Activated naive CD4-positive, alpha-beta T cell treated with Interleukin-2 at 50 U/mL for 16 hours (primary cell): ENCODE data around the gene ITPA.
A peak's percentile ranks its signal among the peaks of the same experiment; 100 is the strongest.
"Not testable (repeated sequence)": the region's sequence is repeated elsewhere in the genome, so short reads cannot be mapped to it uniquely, and the experiment has no call there.

Experiments used
- DNase-seq: peaks from one replicate; pipeline ENCODE4 v3.0.0-alpha.2; 2020

Gene ITPA

DNA sequence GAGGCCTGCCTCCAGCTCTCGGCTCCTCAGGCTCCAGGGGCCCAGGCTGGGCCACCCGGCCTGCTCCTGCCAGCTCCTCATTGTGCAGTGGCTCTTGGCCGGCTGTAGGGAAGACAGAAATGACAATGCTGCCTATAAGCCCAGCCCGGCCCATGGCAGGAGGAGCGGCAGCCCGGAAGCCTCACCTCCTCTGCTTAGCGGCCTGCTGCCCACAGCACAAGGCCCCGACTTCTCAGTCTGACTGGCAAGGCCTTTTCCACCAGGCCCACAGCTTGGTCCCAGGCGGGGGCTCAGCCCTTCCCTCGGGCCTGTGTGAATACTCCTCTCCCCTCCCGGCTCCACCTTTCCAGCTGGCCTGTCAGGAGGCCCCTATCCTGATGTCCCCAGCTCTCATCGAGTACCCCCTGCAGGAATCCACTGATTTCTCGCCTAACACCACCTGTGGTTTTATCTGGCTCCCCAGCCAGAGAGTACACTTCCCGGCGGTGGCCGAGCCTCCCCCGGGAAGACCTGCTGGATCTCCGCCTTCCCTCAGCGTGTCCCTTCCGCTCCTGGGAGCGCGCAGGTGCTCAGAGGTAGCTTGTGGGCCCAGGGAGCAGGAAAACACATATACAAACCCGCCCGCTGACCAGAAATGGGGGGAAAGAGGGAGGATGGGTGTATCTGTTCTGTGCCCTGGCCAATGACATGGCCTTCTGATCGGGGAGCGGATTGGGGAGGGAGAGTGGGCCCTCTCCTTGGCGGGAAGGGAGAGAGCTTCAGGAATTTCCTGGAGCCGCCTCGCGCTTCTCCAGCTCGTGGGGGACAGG lies 5.8 kb upstream of the ITPA start:
- DNase-seq, result peak; percentile 50

DNA sequence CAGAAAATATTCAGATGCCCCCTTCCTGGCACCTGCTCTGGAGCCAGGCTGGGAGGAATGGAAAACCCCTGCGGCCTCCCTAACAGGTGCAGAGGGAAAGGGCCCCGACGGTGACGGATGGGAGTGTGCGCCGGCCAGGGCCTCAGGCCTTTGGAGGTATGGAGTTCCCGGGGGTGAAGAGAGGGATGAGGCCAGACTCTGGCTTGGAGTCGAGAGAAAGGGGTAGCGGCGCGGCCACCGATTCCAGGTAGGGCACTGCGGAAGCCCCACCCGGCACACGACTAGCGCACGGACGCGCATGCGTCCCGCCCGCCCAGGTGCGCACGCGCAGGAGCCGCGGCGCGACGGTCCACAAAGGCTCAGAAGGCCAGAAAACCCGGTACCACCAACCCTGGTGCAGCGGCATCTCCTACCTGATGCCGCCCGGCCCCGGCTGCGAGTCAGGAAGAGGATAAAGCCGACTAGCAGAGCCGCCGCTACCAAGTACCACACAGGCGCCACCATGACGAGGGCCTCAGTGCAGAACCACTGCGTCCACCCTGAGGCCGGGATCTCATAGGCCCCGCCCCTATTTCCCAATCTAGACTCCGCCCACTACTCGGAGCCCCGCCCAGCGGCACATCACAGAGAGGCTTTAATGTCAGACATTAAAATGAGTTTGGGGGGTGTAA lies 5.0 kb upstream of the ITPA start, which contains the start of gene DDRGK1:
Gene DDRGK1 (minus strand): TSS at position 559 of the 671 bp plus-strand sequence. CDS start 55 bp downstream, at position 504.
- DNase-seq, result peak; percentile 93

DNA sequence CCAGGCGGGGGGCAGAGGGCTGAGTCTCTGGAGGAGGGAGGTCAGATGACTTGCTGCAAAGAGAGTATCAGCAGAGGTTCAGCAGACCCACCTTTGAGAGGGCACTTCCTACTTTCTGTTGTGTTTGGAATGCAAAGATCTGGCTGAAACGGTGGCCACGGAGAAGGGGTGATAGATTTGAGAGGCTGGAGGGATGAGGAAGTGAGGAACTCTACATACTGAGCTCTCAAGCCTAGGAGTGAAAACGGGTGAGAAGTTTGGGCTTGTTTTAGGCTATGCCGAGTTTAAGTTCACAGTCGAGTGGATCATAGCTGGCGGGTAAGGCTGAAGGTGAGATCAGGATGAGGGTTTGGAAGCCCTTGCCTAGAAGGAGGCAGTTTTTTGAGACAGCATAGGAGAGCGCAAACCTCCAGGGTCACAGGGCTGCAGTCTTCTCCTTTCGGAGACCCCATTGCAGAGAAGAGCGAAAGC lies 477 bp upstream of the ITPA start:
- no peak for DNase-seq

DNA sequence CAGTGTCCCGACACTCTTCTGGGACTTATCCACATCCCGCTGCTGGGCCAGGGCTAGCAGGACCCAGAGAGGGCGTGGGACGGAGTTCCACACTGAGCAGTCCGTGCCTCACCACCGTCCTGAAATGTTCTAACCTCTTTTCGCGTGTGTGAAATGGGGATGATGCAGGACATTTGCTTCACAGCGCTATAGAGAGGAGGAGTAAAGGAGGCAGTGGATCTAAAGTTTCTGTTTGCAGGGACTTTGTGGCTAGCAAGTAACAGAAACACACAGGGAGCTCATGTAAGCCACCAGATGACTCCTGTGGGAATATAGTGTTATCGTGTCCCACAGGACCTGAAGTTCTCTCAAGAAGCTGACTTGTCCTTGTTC lies 634 bp downstream of the ITPA start:
- DNase-seq, result peak; percentile 12

DNA sequence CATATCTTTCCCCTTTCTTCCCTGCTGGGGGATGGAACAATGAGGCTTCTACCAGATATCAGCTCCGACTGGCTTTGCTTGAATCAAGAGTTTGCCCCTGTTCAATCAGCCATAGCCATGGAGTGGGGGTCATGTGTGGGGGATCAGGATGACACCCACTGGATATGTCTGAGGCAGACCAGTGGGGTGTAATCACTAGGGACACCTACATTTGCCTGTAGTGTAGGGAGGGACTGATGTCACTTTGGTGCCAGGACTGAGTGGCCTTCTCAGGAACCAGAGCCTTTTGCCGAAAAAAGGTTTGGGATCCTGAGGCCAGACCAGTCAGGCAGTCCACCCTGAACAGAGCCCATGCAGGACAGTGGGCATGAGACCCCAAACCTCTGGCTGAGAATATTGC lies 1.0 kb downstream of the ITPA start:
- DNase-seq, result no peak

DNA sequence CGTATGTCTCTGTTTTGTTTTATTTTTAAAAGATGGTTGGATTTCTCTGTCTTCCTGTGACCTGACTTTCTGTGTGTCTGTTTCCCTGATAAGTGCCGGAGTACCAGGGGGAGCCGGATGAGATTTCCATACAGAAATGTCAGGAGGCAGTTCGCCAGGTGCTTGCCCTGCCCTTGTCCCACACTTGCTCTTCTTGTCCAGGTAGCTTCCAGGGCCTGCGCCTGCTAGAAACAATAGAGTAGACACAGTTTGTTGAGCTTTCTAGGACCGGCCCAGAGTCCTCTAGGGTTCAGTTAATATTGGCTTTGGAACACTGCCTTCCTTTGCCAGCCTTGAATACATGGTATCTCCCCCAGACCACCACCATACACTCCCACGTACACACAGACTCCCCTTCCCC lies 3.9 kb downstream of the ITPA start:
- DNase-seq, result no peak

DNA sequence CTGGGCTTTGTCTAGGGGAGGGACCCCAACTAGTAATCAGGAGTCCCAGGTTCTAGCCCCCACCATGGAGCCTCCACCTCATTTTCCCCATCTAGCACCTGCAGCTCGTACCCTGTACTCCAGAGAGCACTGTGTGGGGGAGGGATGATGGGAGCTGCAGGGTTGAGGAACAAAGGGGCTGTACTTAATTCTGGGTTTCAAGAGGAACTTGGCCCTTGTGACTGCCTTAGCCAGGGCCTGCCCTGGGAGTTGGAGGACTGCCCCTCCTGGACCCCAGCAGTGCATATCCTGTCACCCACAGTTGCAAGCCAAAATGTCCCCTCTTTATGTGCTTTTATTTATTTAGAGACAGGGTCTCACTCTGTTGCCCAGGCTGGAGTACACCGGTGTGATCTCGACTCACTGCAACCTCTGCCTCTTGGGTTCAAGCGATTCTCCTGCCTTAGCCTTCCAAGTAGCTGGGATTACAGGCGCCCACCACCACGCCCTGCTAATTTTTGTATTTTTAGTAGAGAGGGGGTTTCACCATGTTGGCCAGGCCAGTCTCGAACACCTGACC lies 6.1 kb downstream of the ITPA start:
- not testable (repeated sequence) for DNase-seq

DNA sequence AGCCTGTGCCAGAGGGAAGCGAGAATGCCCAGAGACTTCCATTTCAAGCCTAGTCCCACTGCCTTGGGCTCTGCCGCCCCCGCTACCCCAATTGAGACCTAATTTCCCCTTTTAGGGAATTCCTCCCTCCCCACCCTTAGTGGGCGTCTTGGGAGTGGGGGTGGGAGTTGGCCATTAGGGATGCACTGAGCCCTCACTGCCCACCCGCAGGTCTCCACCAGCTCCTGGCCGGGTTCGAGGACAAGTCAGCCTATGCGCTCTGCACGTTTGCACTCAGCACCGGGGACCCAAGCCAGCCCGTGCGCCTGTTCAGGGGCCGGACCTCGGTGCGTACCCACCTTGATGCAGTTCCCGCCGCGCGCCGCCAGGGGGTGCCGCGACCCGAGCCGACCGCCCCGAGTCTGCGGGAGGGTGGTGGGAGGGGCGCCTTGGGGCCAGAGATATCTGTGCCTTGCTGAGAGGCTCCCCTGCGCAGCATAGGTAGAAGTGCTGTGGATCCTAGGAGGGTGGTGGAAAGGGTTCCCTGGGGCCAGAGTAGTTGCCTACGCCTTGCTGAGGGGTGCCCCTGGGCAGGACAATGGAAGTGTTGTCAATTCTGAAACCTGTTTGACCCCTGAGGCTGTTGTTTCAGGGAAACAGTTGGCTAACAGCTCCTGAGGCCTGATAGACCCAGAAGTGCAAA lies 9.2 kb downstream of the ITPA start:
- peak; percentile 81 for DNase-seq

DNA sequence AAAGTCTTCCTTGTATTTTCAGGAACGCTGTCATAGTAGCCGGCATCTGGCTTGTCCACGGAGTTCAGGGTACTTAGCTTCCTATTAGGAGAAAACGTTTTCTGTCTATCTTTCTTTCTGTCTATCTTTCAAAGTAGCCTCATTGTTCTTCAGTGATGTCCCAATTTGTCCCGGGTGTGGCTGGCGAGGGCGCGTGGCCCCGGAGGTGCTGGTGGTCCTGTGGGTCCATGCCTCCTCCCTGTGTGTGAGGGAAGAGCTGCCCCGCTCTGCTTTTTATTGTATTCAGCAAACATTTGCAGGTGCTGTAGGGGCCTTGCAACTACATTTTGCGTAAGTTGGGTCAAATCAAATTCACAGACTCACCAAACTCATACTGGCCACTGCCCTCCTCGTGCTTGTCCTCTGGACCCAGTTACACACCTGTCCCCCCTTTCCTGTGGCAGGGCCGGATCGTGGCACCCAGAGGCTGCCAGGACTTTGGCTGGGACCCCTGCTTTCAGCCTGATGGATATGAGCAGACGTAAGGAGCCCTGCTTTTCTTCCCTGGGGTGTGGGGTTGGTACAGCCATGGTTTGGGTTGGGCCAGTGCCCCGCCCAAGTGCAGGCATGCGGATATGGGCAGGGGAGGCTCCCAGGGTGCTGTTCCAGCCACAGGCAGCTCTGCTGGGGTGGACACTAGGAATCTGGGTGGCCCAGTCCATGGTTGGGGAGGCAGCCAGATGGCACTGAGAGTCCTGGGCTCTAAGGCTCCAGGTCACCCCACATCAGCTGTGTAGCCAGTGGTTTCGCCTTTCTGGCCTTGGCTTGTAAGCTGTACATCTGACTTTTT lies 12.3 kb downstream of the ITPA start:
- DNase-seq, result no peak

DNA sequence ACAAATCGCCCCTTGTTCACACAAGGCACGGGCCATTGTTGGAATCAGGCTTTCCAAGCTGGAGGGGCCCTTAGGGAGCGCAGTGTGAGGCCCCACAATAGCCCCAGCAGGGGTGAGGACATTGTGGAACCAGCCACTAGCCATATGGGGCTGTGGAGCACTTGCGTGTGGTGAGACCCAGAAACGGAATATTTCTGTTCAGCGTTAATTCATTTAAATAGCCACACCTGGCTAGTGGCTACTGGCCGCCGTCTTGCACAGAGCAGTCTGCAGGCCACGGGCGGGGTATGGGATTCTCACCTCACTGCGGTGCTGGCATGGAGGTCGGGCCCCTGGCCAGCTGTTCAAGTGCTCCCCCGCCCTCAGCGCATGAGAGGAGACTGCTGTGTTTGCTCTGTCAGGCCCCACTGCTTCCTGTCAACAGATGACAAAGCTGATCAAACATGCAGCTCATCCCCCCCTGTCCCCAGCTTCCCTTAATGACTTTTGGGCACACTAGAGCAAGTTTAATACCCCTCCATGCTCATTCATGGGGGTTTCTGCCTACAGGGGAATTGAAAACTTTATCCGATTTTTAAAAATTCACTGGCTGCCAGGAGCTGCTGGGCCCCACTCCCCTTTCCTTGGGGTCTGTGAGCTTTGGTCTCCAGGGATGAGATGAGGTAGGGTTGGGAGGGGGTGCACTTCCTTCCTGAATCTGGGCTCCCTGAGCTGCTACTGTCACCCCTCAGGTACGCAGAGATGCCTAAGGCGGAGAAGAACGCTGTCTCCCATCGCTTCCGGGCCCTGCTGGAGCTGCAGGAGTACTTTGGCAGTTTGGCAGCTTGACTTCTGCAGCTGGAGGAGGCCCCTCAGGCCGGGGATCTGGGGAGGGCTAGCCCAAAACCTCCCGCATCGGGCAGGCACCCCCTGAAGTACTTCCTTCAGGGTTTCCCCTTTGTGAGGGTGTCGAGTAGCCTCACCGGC lies 13.6 kb downstream of the ITPA start:
- no peak for DNase-seq

DNA sequence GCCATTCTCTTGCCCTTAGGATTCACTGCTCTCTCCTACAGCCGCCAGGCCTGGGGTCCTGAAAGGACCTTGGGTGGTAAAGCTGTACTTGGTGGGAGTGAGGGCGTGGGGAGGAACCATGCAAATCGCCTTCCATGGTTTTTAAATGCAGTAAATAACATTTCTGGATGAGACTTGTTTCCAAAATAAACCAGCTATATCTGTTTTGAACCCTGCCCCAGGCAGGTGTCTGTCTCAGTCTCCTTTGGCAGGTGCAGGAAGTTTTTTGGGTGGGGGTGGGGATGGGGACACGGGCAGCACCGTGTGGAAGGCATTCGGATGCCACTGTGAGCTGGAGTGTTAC lies 14.3 kb downstream of the ITPA start:
- no peak for DNase-seq

DNA sequence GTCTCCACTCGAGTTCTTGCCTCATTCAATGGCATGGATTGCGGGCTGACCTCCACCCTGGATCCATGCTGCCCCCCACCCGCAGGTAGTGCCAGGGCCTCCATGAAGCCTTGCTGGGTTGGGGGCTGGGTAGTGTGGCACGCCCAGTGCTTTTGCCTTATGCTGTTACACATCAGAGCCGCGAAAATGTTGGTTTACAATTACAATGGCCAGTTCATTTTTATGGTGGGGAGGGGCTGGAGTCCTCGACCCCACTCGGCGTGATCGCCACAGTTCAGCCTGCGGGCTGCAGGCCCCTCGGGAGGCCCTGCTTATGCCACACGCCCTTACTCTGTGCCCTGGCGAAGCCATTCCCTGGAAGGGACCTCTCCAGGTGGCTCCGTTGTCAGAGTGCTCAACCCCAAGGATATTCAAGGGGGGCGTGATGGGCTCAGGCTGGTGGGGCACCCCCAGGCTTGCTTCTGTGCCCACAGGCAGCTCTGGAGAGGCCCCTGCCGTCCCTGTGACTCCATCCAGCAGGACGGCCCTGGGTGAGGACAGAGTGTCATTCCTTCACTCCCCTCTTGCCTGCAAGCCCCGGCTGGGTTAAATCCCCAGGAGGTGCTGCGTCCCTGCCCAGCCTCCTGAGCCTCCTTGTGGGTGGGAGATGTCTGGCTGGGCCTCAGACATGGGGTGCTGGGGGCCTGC lies 14.8 kb downstream of the ITPA start:
- no peak for DNase-seq

DNA sequence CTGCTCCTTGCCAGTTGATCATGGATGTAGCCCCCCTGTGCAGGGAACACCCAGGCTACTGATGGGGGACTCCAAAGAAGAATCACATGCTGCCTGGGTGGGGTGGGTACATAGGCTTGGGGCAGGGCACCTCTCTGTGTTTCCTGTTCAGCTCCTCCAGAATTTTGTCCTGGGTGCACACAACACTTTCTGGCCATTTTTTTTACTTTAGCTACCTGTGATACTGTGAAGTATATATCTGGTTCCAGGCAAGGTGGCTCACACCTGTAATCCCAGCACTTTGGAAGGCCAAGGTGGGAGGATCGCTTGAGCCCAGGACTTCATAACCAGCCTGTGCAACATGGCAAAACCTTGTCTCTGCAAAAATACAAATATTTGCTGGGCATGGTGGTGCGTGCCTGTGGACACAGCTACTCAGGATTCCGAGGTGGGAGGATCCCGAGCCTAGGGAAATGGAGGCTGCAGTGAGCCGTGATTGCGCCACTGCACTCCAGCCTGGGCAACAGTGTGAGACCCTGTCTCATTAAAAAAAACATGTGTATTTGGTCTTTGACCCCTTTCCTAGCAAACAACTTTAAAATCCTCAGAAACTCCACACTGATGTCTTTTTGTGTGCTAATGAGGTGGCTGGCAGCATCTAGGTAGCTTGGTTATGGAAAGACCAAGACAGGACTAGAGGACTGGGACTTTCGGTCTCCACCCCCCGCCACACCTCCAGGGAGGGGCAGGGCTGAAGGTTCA lies 15.6 kb downstream of the ITPA start:
- no peak for DNase-seq

DNA sequence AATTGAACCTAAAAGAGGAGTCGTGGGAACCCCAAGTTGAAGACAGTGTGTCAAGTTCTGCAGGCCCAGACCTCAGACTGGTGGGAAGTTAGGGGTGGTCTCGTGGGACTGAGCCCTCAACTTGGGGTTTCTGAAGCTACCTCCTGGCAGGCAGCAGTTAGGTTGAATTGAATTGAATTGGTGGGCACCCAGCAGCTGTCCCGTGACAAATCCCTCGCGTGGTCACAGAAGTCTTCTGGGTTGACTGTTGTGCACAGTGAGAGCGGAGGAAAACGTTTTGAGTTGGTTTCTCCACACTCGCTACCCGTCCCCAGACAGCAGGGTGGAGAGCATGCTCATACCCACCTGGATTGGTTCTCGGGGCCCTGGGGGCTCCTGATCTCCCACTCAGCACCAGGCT lies 16.8 kb downstream of the ITPA start:
- no peak for DNase-seq

DNA sequence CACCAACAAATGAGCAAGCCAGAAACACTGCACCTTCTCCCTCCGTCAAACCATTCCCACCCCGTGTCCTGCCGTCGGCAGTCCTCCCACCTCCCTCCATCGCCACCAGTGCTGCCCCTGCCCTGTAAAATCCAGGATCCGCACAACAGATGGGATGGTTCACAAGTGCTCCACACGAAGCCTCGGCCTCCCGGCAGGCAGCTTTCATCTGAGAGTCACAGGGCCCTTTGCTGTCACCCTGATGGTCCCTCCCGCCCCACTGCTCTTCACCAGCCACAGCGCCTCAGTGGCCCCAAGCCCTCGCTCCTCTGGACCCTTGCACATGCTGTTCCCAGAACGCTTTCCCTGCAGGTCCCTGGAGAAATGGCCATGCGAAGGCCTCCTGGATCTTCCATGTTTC lies 17.6 kb downstream of the ITPA start:
- no peak for DNase-seq

DNA sequence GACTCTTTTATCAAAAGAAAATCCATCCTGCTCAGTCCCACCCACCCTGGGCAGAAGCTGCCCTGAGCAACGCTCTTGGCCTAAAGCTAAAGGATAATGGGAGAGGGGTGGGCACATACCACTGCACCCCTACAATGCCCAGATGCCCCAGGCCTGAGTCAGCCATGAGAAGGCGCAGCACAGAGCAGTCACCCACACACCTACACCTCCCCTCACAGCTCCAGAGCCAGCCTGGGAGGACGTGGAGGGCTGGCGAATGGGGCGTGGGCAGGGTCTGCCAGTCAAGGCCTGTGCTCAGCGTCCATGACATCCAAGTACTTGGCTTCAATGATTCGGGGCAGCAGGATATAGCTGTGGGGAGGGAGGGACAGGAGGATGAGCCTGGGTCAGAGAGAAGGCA lies 18.2 kb downstream of the ITPA start:
- DNase-seq, result no peak

DNA sequence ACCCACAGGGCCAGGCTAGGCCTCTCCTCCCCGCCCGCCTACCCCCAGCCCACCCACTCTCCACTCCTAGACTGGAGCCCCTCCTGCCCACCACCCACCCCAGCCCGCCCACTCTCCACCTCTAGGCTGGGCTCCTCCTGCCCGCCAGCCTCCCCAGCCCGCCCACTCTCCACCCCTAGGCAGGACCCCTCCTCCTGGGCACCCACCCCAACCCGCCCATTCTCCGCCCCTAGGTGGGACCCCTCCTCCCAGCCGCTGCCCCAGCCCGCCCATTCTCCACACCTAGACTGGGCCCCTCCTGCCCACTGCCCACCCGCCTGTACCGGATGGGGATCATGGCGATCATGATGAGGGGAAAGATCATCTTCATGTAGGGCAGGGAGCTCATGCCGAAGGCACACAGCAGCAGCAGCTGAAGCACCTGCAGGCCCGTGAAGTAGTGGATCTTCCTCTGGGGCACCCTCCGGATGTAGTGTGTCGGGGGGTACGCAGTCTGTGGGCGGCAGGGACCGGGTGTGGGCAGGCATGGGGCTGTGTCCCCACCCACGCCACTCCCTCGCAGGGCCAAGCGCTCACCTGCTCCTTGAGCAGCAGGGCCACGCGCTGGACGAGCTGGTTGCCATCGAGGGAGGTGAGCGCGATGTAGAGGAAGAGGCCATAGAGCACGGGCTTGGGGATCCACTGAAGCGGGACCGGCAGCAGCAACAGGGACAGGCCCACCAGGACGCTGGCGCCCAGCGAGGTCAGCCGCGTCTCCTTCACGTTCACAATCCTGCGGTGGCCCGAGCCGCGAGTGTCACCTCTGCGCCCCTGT lies 18.8 kb downstream of the ITPA start:
- no peak for DNase-seq

DNA sequence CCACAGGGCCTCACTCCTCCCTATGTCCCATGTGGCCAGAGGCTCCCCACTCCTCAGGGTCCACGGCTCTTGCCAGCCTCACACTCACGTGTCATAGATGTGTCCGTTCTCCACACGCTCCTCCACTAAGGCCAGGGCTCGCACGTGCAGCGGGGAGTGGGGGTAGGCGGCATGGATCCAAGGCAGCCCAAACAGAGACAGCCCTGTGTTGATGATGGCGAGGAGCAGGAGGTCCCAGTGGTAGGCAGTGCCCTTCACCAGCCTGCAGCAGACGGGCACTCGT lies 19.4 kb downstream of the ITPA start:
- no peak for DNase-seq

DNA sequence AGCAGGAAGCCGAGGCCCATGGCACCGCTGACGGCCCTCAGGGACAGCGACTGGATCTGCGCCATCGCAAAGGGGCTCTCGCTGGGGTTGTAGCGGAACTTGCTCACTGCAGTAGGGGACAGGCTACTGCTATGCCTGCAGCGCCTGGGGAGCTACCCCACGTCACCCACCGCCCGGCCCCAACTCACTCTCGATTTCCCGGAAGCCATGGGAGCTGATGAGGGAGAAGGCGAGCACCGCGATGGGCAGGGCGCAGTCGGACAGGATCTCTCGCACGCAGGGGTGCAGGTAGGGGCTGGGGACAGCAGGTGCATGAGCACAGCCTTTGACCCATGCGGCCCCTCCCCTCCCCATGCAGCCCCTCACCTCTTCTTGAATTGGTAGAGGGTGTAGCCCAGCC lies 19.9 kb downstream of the ITPA start:
- no peak for DNase-seq
